ENCODE measurements around the gene CNTN4. TPM values are rescaled to one million over a fixed set of nuclear protein-coding genes. Genes with fewer than 3 reads are reported as not detected.

CNTN4 gene
- polyA plus RNA-seq, 1 experiment = not detected

- no peak overlapping the region for H3K27ac ChIP-seq (ENCODE audit: low read depth, low read length)
- ChIA-PET CTCF (no interaction called here), POLR2A (no interaction called here)
- H3K27me3 ChIP-seq (ENCODE audit: control insufficient read depth, insufficient read depth, low read length) = no peaks in the 10 kb centered on the region
- no peak overlapping the region for H3K4me3 ChIP-seq (ENCODE audit: low read depth, low read length)
- DNase-seq (ENCODE audit: low read depth, low spot score) = no peak
- no peak for TF ChIP-seq CTCF (IDR thresholded peaks at IDR 0.05; ENCODE audit: low read depth, low read length)
- H3K9me3 ChIP-seq (ENCODE audit: control insufficient read depth, insufficient read depth, low read length) = peaks cover 29% of the 10 kb centered on the region
These were observed 752.7 kb downstream of the CNTN4 start for GRCh38 chr3:2851361-2851760.

GRCh38 chr3:2851835-2852234, 753.2 kb downstream of the CNTN4 start:
- POLR2A ChIA-PET = no interaction called here

GRCh38 chr3:2853651-2854050, 755.0 kb downstream of the CNTN4 start:
- POLR2A ChIA-PET = no interaction called here
- Histone ChIP-seq H3K27me3 (ENCODE audit: control insufficient read depth, insufficient read depth, low read length) (no peaks in the 10 kb centered on the region), H3K27ac (ENCODE audit: low read depth, low read length) (no peak overlapping the region), H3K4me3 (ENCODE audit: low read depth, low read length) (no peak overlapping the region), H3K9me3 (ENCODE audit: control insufficient read depth, insufficient read depth, low read length) (peaks cover 30% of the 10 kb centered on the region)
- CTCF ChIA-PET = interaction anchor here (0.7 kb wide), 1 partner anchor 492 kb away, joined by 3 read pairs; no protein-coding TSS in a partner anchor
- no peak for TF ChIP-seq CTCF (IDR thresholded peaks at IDR 0.05; ENCODE audit: low read depth, low read length)
- no peak for DNase-seq (ENCODE audit: low read depth, low spot score)

More at GRCh38 chr3:2851835-2852234, 753.2 kb downstream of the CNTN4 start:
- Histone ChIP-seq H3K9me3 (ENCODE audit: control insufficient read depth, insufficient read depth, low read length) (peaks cover 33% of the 10 kb centered on the region), H3K27ac (ENCODE audit: low read depth, low read length) (no peak overlapping the region), H3K27me3 (ENCODE audit: control insufficient read depth, insufficient read depth, low read length) (no peaks in the 10 kb centered on the region), H3K4me3 (ENCODE audit: low read depth, low read length) (no peak overlapping the region)
- TF ChIP-seq CTCF (IDR thresholded peaks at IDR 0.05; ENCODE audit: low read depth, low read length) = no peak
- CTCF ChIA-PET = no interaction called here
- DNase-seq (ENCODE audit: low read depth, low spot score) = no peak

GRCh38 chr3:2856138-2857133, 757.8 kb downstream of the CNTN4 start:
- Histone ChIP-seq H3K4me3 (ENCODE audit: low read depth, low read length) (no peak overlapping the region), H3K27me3 (ENCODE audit: control insufficient read depth, insufficient read depth, low read length) (no peaks in the 10 kb centered on the region), H3K27ac (ENCODE audit: low read depth, low read length) (no peak overlapping the region), H3K9me3 (ENCODE audit: control insufficient read depth, insufficient read depth, low read length) (peaks cover 26% of the 10 kb centered on the region)
- ChIA-PET POLR2A (no interaction called here), CTCF (no interaction called here)
- no peak for DNase-seq (ENCODE audit: low read depth, low spot score)
- no peak for TF ChIP-seq CTCF (IDR thresholded peaks at IDR 0.05; ENCODE audit: low read depth, low read length)

GRCh38 chr3:2860626-2861025, 762.0 kb downstream of the CNTN4 start:
- TF ChIP-seq CTCF (IDR thresholded peaks at IDR 0.05; ENCODE audit: low read depth, low read length) = no peak
- H3K4me3 ChIP-seq (ENCODE audit: low read depth, low read length) = no peak overlapping the region
- DNase-seq (ENCODE audit: low read depth, low spot score) = no peak
- H3K27ac ChIP-seq (ENCODE audit: low read depth, low read length) = no peak overlapping the region
- H3K27me3 ChIP-seq (ENCODE audit: control insufficient read depth, insufficient read depth, low read length) = no peaks in the 10 kb centered on the region
- POLR2A ChIA-PET = no interaction called here
- CTCF ChIA-PET = no interaction called here
- H3K9me3 ChIP-seq (ENCODE audit: control insufficient read depth, insufficient read depth, low read length) = peaks cover 18% of the 10 kb centered on the region
